H1 (cell line): ENCODE measurements around the gene TNRC6B. TPM values are rescaled to one million over a fixed set of nuclear protein-coding genes. Genes with fewer than 3 reads are reported as not detected.

Experiments
- BACH1 ChIP-seq: IDR thresholded peaks from 2 replicates; pipeline ENCODE4 v1.6.1; 2012; ENCODE audit warnings: low read length, improper control_type of control experiment
- BRCA1 ChIP-seq: IDR thresholded peaks from 2 replicates; pipeline ENCODE4 v1.6.1; 2012; ENCODE audit warnings: low read depth, low read length, improper control_type of control experiment
- CTCF ChIP-seq, 3 experiments: IDR thresholded peaks; 1 replicate in 2 of 3; 2 replicates in 1 of 3; pipeline versions ENCODE4 v1.5.1 to v1.6.1; 2011; ENCODE audit warnings: low read length in 3 of 3, mild to moderate bottlenecking in 3 of 3, inconsistent platforms in 2 of 3, low read depth in 1 of 3, moderate library complexity in 1 of 3; ENCODE audit not compliant: insufficient read depth in 1 of 3; ENCODE audit errors: control extremely low read depth in 1 of 3
- EZH2 ChIP-seq: fragments of 200-600 bp; sonication (generic); IDR thresholded peaks from 2 replicates; pipeline ENCODE4 v1.7.1; 2012; ENCODE audit warnings: low read depth, mild to moderate bottlenecking, moderate library complexity, low read length, inconsistent platforms; ENCODE audit not compliant: severe bottlenecking
- FOSL1 ChIP-seq: IDR thresholded peaks from 2 replicates; pipeline ENCODE4 v1.6.1; 2011; ENCODE audit warnings: mild to moderate bottlenecking, low read depth, low read length, moderate library complexity; ENCODE audit not compliant: insufficient read depth
- PHF8 ChIP-seq: fragments of 200-600 bp; sonication (generic); conservative IDR thresholded peaks from 2 replicates; pipeline ENCODE4 v1.7.1; 2012; ENCODE audit warnings: low read depth, mild to moderate bottlenecking, inconsistent platforms, low read length, moderate library complexity
- SIN3A ChIP-seq, 2 experiments: IDR thresholded peaks in 1 of 2; conservative IDR thresholded peaks in 1 of 2; 2 replicates each; pipeline ENCODE4 v1.6.1; 2011 to 2012; ENCODE audit warnings: low read length in 2 of 2, improper control_type of control experiment in 1 of 2, low read depth in 1 of 2, mild to moderate bottlenecking in 1 of 2
- TAF1 ChIP-seq: IDR thresholded peaks from 2 replicates; pipeline ENCODE4 v1.6.1; 2011; ENCODE audit warnings: mild to moderate bottlenecking, low read depth, low read length
- polyA plus RNA-seq, 7 experiments: library from polyadenylated mRNA; depleted of rRNA in 3 of 7; stranded (reverse) in 5 of 7; unstranded in 2 of 7; fragments of >200 nt in 5 of 7; fragments of 200-250 nt in 2 of 7; gene quantifications; 1 replicate in 5 of 7; 2 replicates in 1 of 7; 4 replicates in 1 of 7; pipeline versions ENCODE4 v1.2.1 to v1.2.3, GENCODE V29; 2011 to 2013; ENCODE audit warnings: missing spikeins in 2 of 7, mixed read lengths in 2 of 7
- total RNA-seq: library from RNA; stranded (reverse); fragmentation: NEBNext Ultra II Directional; extraction: Animal tissue kit (Norgen Biotek cat#: 25700); gene quantifications from 2 replicates; pipeline ENCODE4 v1.2.1, GENCODE V29; 2021

Gene TNRC6B
- total and polyA plus RNA-seq, 2 of the 8 experiments (the other 6 are each of a cell fraction or from before 2014, with no cell fraction given), result 12.5 to 48.9 TPM

- no peak for TF ChIP-seq EZH2
- peak; percentile 99 for TF ChIP-seq PHF8
- peak; percentile 80 for TF ChIP-seq TAF1
- no peak for TF ChIP-seq FOSL1
- TF ChIP-seq CTCF (IDR thresholded peaks at IDR 0.05; ENCODE audit: control extremely low read depth in 1 of 3, insufficient read depth in 1 of 3, low read depth in 1 of 3, low read length in 3 of 3), result no peak
- TF ChIP-seq BACH1, result no peak
- no peak for TF ChIP-seq BRCA1
- peak; percentile 80 to 86; a peak in 1 of 4 replicates for TF ChIP-seq SIN3A (conservative IDR thresholded peaks at IDR 0.05 in 1 of 2, IDR thresholded peaks at IDR 0.05 in 1 of 2; ENCODE audit: low read depth in 1 of 2, low read length in 2 of 2)
Measured at GRCh38 chr22:40346185-40347118, 168.7 kb downstream of the TNRC6B start, which contains the start of gene ADSL (continued).
